Prostate gland (tissue), 2 donors: Measurements from ENCODE around the gene APOL4.

Experiments
- POLR2A ChIP-seq: fragments of 450-650 bp; IDR thresholded peaks from one replicate; pipeline ENCODE4 v1.6.1; 2016; ENCODE audit warnings: antibody characterized with exemption, mild to moderate bottlenecking
- POLR2AphosphoS5 ChIP-seq: sonication (generic); formaldehyde crosslinking; IDR thresholded peaks from one replicate; pipeline ENCODE4 v1.6.1; 2017; ENCODE audit warnings: antibody characterized with exemption
- TF ChIP-seq, protein P1 (sequence below), 4 experiments: fragments of 200-600 bp in 2 of 4; fragments of 450-650 bp in 2 of 4; sonication (generic) in 2 of 4; IDR thresholded peaks; 1 replicate in 3 of 4; 2 replicates in 1 of 4; pipeline ENCODE4 v1.5.1; 2016 to 2019; ENCODE audit warnings: antibody characterized with exemption in 4 of 4, mild to moderate bottlenecking in 2 of 4, moderate library complexity in 2 of 4

DNA sequence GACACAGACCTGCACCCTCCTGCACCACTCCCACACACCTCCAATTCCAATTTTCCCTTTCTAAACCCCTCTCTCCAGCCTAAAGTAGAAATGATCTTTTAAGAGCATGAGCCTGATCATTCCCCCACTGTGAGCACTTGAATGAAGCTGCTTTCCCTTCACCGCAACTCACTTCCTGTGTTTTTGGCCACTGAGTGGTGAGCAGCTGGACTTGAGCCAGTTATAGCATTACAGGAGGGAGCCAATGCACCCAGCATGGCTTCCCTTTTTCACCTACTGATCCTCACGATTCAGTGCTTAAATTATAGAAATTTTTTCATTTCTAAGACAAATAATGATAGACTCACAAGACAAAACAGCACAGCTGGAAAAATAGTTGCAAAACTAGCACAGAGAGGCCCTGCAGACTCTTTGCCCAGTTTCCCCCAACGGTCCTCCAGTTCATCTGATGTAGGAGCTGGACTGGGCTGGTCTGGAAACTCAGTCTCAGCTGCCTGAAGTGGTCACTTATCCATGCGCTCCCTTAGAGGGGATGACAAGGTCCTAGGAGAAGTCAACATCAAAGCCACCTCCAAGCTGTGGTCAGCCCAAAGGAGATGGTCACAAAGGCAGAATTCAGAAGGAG, 9.7 kb upstream of the APOL4 start:
- TF ChIP-seq, protein P1, sequence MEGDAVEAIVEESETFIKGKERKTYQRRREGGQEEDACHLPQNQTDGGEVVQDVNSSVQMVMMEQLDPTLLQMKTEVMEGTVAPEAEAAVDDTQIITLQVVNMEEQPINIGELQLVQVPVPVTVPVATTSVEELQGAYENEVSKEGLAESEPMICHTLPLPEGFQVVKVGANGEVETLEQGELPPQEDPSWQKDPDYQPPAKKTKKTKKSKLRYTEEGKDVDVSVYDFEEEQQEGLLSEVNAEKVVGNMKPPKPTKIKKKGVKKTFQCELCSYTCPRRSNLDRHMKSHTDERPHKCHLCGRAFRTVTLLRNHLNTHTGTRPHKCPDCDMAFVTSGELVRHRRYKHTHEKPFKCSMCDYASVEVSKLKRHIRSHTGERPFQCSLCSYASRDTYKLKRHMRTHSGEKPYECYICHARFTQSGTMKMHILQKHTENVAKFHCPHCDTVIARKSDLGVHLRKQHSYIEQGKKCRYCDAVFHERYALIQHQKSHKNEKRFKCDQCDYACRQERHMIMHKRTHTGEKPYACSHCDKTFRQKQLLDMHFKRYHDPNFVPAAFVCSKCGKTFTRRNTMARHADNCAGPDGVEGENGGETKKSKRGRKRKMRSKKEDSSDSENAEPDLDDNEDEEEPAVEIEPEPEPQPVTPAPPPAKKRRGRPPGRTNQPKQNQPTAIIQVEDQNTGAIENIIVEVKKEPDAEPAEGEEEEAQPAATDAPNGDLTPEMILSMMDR (IDR thresholded peaks at IDR 0.05), result no peak
- TF ChIP-seq POLR2A (no peak), POLR2AphosphoS5 (no peak)
